GM19035 (cell line): ENCODE measurements around the gene EHF.

Source experiments
- ATAC-seq: cut with Tn5 transposase; IDR thresholded peaks from one replicate; pipeline ENCODE4 v1.9.1; 2021; ENCODE audit not compliant: unreplicated experiment

Gene EHF

DNA sequence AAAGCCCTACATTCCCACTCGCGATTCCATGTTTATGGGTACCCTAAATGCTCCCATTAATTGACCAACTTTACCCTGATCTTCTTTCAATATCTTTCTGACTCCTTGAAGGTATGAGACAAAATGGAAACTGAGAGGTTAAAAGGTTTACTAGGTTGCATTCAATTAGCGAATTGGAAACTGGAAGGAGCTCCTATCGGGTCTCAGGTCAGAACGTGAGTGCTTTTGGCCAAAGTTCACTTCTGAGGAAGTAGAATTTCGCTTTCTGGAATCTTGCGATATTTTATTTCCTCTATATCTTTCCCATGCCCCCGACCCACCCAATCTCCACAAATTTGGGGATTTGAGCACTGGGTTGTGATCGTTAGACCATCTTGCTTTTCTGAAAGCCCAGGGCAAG is 2.6 kb downstream of the EHF start:
- no peak for ATAC-seq

DNA sequence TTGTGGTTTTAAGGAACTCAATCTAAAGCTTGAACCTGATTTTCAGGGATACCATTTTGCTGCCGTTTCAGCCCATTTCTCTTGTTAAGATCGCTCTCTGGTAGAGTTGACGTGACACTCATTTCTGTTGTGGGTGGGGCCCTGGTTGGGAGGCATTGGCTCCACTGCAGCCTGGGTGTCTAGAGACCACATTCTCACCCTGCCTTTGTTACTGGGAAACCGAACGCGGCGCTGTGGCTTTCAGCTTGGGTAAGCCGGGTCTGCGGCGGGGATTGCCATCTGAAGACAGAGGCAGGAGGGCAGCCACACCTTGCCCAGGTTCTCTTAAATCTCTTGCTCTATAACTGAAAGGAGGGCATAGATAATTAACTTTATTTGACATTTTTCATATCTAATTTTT is 3.2 kb downstream of the EHF start:
- ATAC-seq, result peak; percentile 80

DNA sequence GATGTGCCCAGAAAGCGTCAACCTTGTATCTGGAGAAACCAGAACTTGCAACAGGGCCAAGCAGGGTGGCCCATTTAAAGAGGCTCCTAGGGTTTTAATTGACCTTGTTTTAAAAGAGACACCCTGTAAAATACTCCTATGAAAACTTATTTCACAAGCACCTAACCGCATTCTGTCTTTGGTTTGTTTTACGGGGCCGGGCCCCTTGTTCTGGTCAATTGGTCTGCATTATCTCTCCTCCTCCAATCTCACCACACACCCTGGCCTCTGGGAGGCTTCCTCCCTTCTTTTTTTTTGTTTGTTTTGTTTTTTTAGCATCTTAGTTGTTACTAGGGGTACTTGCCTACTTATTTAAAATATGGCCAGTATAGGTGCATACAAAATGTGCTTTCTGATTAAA is 4.7 kb downstream of the EHF start:
- ATAC-seq, result no peak

DNA sequence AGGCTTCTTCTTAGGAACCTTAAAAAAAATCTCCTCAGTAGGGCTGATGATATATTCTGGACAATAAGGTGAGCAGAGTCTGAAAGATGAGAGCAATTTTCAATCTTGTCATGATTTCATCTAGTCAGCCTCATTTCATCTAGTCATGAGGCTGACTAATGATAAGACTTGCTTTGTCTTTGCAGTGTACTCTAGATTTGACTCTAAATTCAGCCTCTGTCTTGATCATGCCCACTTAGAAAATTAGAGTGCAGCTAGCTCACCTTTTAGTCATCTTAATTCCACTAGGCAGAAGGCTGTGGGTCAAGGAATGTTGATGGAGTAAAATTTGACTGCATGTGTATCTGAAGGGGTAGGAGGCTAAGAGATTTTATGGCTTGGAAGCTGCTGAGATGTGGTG is 5.5 kb downstream of the EHF start:
- ATAC-seq, result no peak

DNA sequence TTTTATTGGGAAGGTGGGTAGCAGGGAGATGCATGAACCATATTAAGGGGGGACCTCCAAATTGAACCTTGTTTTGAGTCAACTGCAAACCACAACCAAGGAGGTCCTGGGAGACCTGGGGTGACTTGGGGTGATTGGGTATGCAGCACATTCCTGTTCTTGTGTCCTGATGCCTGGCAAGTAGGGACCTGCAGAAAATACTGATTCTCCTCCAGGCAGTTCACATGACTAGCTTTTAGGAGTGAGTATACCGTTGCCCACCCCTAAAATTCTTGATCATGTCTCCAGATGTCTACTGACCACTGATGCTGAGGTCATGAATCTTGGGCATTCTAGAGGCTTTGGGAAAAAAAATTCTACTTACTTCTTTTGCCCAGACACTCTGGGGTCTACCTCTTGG is 6.3 kb downstream of the EHF start:
- no peak for ATAC-seq

DNA sequence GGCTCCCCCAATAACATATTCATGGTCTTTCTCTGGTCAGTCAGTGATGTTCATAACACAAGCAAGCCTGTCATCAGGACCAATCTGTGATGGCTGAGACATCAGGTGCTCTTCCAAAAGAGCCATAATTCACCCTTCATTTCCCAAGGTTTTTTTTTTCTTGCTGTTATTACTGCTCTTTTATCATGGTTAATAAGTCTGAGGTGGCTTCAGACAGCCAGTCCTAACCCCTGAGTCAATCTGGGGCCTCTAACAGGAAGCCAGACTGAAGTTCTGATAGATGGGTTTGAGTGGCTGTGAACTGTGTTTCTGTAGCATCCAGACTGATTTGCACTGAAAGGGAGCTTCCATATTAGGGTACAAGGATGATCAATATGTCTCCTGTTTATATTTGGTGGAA is 8.8 kb downstream of the EHF start:
- no peak for ATAC-seq

DNA sequence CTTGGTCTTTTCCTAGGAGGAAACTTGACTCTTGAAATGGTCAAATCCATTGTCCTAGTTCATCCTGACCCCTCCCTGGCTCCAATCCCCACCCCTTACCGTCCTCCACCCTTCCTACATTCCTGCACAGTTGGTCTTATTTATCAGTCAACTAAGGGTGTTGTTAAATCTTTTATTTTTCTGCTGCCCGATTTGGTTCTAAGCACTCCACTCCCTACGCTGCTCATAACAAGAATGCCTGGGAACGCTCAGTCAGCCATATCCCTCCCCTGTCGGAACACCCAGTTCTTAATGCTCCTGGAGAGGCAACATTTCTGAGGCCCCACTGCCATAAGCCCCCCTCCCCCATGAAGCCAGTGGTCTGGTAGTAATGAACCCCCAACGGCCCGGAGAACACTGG is 9.7 kb downstream of the EHF start:
- no peak for ATAC-seq

DNA sequence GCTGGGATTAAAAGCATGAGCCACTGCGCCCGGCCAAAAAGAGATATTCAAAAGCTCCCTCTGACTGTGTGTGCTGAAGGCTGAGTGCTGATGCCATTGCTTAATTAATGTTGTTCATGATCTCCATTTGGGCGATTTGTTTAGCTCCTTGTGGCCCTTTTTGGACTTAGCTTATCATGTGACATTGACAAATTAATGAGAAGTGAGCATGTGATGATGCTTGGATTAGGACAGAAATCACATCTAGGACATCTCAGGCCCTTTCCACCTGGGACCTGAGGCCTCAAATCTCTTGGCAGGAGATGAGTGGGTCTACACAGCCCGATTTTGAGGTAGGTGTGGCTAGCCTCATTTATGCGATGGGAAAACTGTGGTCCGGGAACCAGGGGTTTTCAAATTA is 10.4 kb downstream of the EHF start:
- ATAC-seq, result no peak

DNA sequence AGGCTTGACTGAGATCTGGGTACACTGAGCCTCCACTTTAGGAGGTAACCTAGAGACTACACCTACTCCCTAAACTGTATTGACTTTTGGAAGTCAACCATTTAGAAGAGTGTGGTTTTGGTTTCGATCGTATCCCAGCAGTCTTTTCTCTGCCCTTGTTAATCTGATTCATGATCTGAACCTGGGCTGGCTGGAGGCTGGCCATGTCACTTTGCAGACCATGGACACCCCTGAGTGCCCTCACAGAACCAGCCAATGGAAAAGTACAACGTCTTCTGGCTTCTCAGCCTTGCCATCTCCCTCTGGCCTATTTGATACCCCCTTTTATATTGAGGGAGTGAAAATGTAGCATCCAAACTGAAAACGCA is 10.8 kb downstream of the EHF start:
- ATAC-seq, result no peak

DNA sequence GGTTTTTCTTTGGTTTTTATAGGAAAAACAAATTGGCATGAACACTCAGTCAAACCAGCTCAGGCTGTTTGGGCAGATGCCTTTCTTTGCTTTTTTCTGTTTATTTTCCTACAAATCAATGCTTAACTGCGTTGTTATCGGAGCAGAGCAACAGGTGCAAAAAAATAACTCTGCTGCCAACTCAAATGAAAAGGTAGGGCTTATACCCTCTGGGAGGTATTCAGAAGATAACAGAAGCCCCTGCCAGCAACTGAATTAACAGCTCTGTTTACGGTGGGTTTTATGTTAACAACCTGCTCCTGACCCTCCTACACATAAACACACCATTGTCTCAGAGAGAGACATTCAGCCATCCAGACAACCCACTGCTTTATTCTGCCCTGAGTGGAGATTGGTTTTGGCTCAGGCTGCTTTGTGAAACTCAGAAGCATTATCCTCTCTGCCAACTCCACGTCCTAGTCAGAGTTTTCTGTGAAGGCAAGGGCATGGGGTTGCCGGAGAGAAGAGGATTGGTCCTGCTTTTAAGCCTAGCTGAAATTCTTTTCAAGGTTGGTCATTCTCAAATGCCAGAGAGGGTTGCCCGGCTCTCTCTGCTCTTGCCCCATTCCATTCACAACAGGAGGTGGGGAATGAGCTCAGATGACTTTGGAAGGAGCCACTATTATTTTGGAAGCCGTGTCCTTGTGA is 11.4 kb downstream of the EHF start:
- ATAC-seq, result no peak

DNA sequence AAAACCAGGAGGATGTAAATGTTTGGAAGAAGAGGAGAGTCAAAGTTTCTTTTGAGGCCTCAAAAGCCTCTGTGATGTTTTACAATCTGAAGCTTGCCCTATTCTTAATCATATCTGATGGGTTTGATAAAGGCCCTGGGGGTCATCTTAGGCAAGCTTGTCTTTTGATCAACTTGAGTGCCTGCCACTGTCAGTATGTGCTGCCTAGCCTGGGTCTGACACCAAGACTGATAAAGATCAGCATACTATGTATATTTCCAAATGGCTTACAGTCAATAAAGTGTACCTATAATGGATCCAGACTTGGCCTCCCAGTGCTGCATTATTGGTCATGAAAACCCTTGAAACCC is 12.7 kb downstream of the EHF start:
- no peak for ATAC-seq

DNA sequence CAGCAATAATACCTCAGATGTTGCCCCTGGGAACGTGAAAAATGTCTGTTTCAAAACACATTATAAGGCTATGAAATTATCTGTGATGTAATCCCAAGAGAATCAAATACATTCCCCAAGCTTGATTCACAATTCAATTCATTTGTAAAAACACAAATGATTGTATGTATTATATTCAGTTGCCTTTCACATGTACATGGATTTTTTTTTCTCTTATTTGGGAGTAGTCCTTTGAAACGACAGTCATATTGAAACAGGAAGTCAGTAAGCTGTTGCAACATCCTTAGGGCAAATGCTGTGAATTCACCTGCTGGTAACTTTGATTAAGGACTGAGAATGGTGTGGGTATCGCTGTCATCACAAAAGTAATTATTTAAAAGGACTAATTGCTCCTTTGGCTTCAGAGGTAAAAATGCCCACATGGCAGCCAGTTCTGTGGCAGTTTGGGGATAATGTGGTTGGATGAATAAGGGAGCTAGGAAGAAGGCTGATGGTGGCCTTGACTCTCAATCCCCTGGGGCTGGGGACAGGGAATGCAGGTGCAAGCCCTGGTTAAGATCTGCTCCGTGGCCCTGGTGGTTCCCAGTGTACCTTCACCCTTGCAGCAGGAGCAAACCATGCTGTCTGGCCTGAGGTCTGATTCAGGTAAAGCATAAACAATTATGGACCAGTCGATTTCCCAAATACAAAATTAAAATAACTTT is 13.2 kb downstream of the EHF start:
- ATAC-seq, result peak; percentile 77

DNA sequence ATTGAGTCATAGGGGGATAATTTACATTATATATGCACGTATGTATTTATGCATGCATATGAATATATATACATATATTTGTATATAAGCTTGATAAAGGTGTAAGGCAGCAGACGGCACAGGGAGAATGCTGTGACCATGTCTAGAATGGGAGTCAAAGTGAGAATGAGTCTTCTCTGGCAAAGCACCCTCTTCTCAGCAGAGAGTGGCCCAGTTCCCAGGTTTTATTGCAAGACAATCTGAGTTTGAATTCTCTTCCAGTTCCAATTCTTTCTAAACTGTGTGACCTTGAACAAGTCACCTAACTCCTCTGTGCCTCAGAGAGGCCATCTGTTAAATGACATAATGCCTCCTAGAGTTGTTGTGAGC is 13.8 kb downstream of the EHF start:
- ATAC-seq, result no peak

DNA sequence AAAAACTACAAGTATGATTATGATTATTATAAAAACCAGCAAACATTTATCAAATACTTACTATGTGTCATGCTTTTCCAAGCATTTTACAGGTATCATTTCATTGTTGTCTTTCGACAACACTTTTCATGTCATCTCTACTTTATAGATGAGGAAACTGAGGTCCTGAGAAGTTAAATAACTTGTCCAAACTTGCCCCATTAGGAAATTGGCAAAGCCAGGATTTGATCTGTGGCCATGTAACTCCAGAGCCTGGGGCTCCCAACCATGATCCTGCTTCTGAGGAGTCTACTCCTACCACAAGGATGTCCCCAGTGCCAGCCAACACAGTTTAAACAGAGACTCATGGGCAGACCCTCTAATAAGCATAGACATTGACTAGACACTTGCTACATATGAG is 15.2 kb downstream of the EHF start:
- ATAC-seq, result no peak

DNA sequence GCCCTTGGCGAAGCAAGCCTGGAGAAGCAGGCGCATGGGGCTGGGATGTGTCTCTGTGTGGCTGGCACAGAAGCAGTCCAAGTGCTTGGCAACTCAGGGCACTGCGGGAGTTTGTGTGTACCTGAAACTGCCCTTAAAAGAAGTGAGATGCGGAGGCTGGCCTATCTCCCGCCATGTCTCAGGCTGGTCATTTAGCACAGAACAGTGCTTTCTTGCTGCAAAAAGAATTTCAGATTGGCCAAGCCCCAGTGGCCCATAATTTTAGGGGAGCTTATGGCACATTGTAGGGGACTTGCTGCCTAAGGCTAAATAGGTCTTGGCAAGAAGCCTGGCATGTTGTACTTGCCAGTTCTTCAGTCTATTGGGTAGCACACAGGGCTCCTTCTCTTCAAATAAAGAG is 16.4 kb downstream of the EHF start:
- ATAC-seq, result no peak

DNA sequence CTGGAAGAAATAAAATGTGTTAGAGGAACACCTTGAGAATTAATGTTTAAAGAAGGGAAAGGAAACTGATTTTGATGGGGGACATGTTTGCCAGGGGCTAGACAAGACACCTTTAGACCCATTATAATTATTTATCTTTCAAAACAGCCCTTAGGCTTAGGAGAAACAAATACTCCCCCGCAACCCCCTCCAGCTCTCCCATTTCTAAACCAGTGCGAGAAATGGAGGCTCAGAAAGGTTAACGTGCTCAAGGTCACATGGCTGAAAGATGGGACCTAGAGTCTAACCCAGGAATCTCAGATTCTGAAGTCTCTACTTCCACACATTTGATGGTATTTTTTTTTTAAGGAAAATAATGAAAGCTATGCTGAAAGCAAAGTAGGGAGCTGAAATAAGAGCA is 18.0 kb downstream of the EHF start:
- no peak for ATAC-seq

DNA sequence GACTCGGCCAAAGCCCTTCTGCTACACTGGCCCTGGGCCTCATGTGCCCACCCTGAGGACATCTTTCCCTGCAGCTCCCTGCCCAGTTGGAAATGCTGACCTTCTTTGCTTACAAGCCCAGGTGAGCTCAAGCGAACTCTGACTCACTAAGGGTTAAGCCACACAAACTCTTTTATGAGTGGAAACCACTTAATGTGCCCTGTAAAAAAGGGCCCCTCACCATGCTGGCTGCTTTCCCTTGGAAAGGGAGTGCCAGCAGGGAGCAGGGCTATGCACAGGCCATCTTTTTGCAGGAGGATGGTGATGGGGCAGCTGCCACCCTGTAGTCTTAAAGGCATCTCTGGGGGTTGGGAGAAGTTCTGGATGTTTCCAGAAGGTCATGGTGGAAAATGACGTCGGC is 18.7 kb downstream of the EHF start:
- no peak for ATAC-seq

DNA sequence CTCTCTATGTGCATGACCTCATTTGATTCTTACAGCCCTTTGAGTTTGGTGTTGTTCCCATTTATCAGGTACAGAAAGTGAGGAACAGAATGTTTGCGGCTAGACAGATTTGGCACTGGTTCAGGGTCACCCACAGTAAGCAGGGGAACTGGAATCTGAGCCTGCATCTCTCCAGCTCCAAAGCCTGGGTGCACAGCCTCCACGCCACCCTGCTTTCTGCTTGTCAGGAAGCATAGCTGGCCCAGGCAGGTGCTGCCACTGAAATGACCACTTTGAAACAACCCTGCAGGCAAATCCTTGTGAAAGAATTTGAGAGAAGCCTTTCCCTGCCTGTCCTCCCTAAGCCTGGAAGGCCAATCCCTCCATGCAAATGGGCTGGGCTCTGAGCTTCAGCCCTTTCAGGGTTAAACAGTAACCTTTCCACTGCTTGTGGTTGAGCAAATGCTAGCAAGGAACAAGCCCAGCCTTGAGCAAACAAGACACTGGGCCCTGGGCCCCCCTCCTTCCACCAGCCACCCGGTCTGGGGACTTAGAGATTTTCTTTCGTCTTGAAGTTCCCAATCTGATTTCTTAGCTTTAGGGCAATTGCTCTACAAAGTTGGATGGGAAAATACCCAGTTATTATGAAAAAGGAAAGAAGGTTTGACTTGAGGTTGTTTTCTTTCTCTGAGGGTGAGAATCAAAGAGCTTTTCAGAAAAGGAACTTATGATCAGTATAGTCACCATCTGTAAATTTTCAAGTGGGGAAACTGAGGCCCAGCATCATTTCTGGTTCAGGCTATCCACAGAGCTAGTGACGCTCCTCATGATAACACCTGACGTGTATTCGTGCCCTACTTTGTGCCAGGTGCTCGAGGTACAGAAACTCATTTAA is 19.4 kb downstream of the EHF start:
- no peak for ATAC-seq

DNA sequence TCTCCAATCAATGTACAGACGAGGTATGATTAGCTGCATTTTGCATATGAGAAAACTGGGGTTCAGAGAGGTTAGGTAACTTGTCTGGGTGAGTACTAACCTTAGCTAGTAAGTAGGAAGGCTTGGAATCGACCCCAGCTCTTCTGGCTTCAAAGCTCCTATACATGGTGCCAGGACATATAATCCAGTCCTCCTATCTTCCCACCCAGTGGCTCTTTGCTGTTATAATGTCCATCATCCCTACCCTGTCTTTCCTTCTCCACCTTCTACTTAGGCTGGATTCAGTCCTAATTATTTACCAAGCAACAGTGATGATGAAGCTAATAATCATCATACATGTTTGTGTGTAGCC is 20.0 kb downstream of the EHF start:
- ATAC-seq, result no peak

DNA sequence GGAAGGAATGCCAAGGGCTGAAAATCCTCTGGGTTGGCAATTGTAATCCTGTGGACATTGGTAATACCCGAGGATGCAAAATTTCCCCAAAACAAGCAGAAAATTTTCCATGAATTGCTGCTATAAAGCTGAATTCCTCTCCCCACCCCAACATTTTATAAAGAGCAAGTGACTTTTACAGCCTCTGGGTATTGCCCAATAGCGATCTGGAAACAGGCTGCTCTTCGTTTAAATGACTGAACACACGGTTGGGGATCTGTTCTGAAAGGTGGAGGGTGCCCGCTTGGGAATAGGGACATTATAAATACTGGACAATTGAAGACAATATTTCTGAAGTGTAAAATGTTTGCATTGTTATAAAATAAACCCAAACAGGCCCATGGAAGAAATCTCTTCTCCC is 20.6 kb downstream of the EHF start:
- ATAC-seq, result no peak

DNA sequence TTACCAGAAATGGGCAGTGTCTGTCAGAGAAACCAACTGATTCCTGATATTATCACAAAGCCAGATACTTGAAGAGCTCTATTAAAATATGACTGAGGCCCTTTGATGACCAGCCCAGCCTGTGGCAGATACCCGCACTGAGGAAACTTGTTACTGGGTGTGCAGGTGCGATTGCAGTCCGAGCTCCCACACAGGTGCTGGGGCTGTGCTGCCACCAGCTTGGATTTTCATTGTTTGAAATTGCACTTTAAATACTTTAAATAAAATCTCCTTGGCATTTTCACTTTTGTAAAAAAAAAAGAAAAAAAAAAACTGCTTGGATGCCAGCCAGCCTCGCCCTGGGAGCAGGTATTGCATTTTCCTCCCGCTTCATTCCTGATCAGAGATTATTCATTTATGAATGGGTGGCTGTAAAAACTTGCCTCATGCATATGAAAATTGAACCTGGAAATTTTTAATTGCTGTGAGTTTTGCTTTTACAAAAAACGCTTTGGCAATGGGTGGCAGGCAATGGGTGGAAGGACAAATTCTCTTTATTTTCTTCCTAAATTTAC is 21.2 kb downstream of the EHF start:
- no peak for ATAC-seq

DNA sequence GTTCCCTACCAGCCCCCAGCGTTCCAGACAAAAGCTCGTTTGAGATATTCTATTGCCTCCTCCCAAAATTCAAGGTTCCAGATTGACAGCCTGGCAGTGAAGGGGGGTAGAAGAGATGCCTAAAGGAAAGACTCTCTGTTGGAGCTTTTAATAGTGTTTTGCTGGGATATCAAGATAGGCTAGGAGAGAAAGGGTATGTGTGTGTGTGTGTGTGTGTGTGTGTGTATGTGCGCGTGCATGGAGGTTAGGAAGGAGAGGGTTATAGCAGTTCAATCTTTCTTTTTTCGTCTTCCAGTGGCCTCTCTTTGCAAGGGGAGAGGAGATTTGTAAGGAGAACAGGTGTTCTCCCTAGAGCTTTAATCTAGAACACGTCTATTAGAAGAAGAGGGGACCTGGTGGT is 22.0 kb downstream of the EHF start:
- ATAC-seq, result no peak
